Keratinocyte (primary cell): ENCODE data around the gene UPK1A.

Source experiments
- CTCF ChIP-seq, 3 experiments: IDR thresholded peaks in 1 of 3; conservative IDR thresholded peaks in 1 of 3; optimal IDR thresholded peaks in 1 of 3; 2 replicates in 2 of 3; 3 replicates in 1 of 3; pipeline versions ENCODE3 to v1.5.1; 2011; ENCODE audit warnings: low read length in 3 of 3, mild to moderate bottlenecking in 3 of 3, moderate library complexity in 2 of 3, control low read depth in 1 of 3, inconsistent platforms in 1 of 3; ENCODE audit not compliant: insufficient read depth in 2 of 3; ENCODE audit errors: extremely low read depth in 1 of 3
- EZH2 ChIP-seq: IDR thresholded peaks from one replicate; pipeline ENCODE4 v1.6.1; 2012; ENCODE audit warnings: inconsistent platforms, mild to moderate bottlenecking, low read length, moderate library complexity

GRCh38 chr19:35644987-35645679, 21.2 kb upstream of the UPK1A start:
- TF ChIP-seq CTCF (optimal IDR thresholded peaks at IDR 0.05 in 1 of 3, IDR thresholded peaks at IDR 0.05 in 1 of 3, conservative IDR thresholded peaks at IDR 0.05 in 1 of 3; ENCODE audit: extremely low read depth in 1 of 3, insufficient read depth in 2 of 3, low read length in 3 of 3) = no peak
- no peak for TF ChIP-seq EZH2
